HCT116 (cell line): ENCODE results near the gene CCDC89. TPM values are rescaled to one million over a fixed set of nuclear protein-coding genes. Genes with fewer than 3 reads are reported as not detected.

Source experiments
- ATAC-seq: fragments of 200-7000 bp; cut with Tn5 transposase; 2 replicates; pipeline ENCODE4 v1.9.1; 2020; ENCODE audit warnings: mild to moderate bottlenecking, moderate library complexity
- BruUV-seq: library from RNA; stranded (reverse); fragments of 400-500 nt; replicated peaks from 2 replicates; lab custom pipeline; 2021; lab: Mats Ljungman, UMichigan
- CTCF ChIA-PET: fragments of 300-600 bp; sonication (Branson Sonifier 250); formaldehyde crosslinking; loops from one replicate; lab custom pipeline; 2021; ENCODE audit warnings: antibody characterized with exemption; lab: Charles Lee
- POLR2A ChIA-PET: fragments of 300-600, 350-600 bp; sonication (Branson Sonifier 250); formaldehyde crosslinking; loops from one replicate; lab custom pipeline; 2021; ENCODE audit warnings: antibody characterized with exemption; lab: Charles Lee
- RAD21 ChIA-PET, 2 experiments: fragments of 300-600 bp; sonication (Branson Sonifier 250); formaldehyde crosslinking; loops; one replicate each; lab custom pipeline; 2023; ENCODE audit warnings: low total read pairs in 2 of 2; ENCODE audit not compliant: uncharacterized antibody in 2 of 2, unreplicated experiment in 2 of 2, low non-redundant PET in 1 of 2; lab: Charles Lee
- DNase-seq: peaks from one replicate; pipeline ENCODE4 v3.0.0-alpha.2; 2010; ENCODE audit warnings: low read depth, low spot score
- H2AFZ ChIP-seq: fragments of 200-600 bp; shearing (Covaris generic), sonication (generic); 2 replicates; pipeline ENCODE4 v1.6.1; 2017; ENCODE audit warnings: low read depth, mixed run types, mixed read lengths, antibody characterized with exemption, low read length; ENCODE audit not compliant: poor library complexity, severe bottlenecking
- H3K27ac ChIP-seq: 2 replicates; pipeline ENCODE4 v1.5.1; 2012; ENCODE audit warnings: low read depth, low read length
- H3K27me3 ChIP-seq: fragments of 200-600 bp; sonication (generic); 2 replicates; pipeline ENCODE4 v1.6.1; 2016; ENCODE audit warnings: mixed run types, low read length, mixed read lengths; ENCODE audit not compliant: insufficient read depth
- H3K36me3 ChIP-seq, 2 experiments: fragments of 200-500 bp in 1 of 2; fragments of 200-600 bp in 1 of 2; sonication (Bioruptor generic) in 1 of 2; sonication (generic) in 1 of 2; 2 replicates each; pipeline versions ENCODE4 v1.5.1 to v1.6.1; 2014 to 2016; ENCODE audit warnings: low read length in 2 of 2, inconsistent platforms in 1 of 2, mixed read lengths in 1 of 2, mixed run types in 1 of 2; ENCODE audit not compliant: insufficient read depth in 2 of 2, control insufficient read depth in 1 of 2
- H3K4me1 ChIP-seq, 2 experiments: fragments of 200-600 bp in 1 of 2; sonication (generic) in 1 of 2; 2 replicates each; pipeline versions ENCODE4 v1.5.1 to v1.6.1; 2012 to 2017; ENCODE audit warnings: low read length in 2 of 2, inconsistent platforms in 1 of 2, mild to moderate bottlenecking in 1 of 2, mixed read lengths in 1 of 2, mixed run types in 1 of 2, moderate library complexity in 1 of 2; ENCODE audit not compliant: insufficient read depth in 2 of 2, control insufficient read depth in 1 of 2
- H3K4me2 ChIP-seq: fragments of 200-600 bp; sonication (generic); 2 replicates; pipeline ENCODE4 v1.6.1; 2017; ENCODE audit warnings: mixed run types, low read length, mixed read lengths
- H3K4me3 ChIP-seq, 2 experiments: fragments of 200-600 bp in 1 of 2; sonication (generic) in 1 of 2; replicated peaks in 1 of 2; 2 replicates each; pipeline ENCODE4 v1.5.1; 2011 to 2016; ENCODE audit warnings: low read length in 2 of 2, control low read depth in 1 of 2, low read depth in 1 of 2, mild to moderate bottlenecking in 1 of 2, mixed read lengths in 1 of 2, mixed run types in 1 of 2
- H3K79me2 ChIP-seq: fragments of 200-600 bp; sonication (generic); 2 replicates; pipeline ENCODE4 v1.6.1; 2017; ENCODE audit warnings: mild to moderate bottlenecking, mixed run types, low read length, moderate library complexity, mixed read lengths; ENCODE audit not compliant: insufficient read depth
- H3K9ac ChIP-seq: fragments of 200-600 bp; sonication (generic); 2 replicates; pipeline ENCODE4 v1.6.1; 2016; ENCODE audit warnings: low read length, mixed read lengths
- H3K9me2 ChIP-seq: fragments of 200-600 bp; sonication (generic), shearing (Covaris generic); 2 replicates; pipeline ENCODE4 v1.6.1; 2017; ENCODE audit warnings: mixed run types, mild to moderate bottlenecking, moderate library complexity; ENCODE audit not compliant: insufficient read depth
- H3K9me3 ChIP-seq, 2 experiments: fragments of 200-500 bp in 1 of 2; fragments of 200-600 bp in 1 of 2; sonication (Bioruptor generic) in 1 of 2; sonication (generic) in 1 of 2; 2 replicates each; pipeline ENCODE4 v1.6.1; 2014 to 2017; ENCODE audit warnings: low read length in 2 of 2, mixed read lengths in 2 of 2, inconsistent platforms in 1 of 2, low read depth in 1 of 2, mild to moderate bottlenecking in 1 of 2, mixed run types in 1 of 2, moderate library complexity in 1 of 2; ENCODE audit not compliant: control insufficient read depth in 1 of 2, insufficient read depth in 1 of 2
- H4K20me1 ChIP-seq: fragments of 200-600 bp; sonication (generic), shearing (Covaris generic); 2 replicates; pipeline ENCODE4 v1.6.1; 2017; ENCODE audit warnings: mixed run types, mild to moderate bottlenecking, moderate library complexity; ENCODE audit not compliant: insufficient read depth
- CBX3 ChIP-seq: IDR thresholded peaks from 2 replicates; pipeline ENCODE4 v1.6.1; 2012; ENCODE audit warnings: low read depth
- EZH2 ChIP-seq: fragments of 200-600 bp; sonication (generic); IDR thresholded peaks from 2 replicates; pipeline ENCODE4 v1.6.1; 2017; ENCODE audit warnings: antibody characterized with exemption, mixed run types
- FOSL1 ChIP-seq: IDR thresholded peaks from 2 replicates; pipeline ENCODE4 v1.6.1; 2012; ENCODE audit warnings: low read depth
- POLR2A ChIP-seq: IDR thresholded peaks from 2 replicates; pipeline ENCODE4 v1.7.0; 2011; ENCODE audit warnings: borderline replicate concordance; ENCODE audit not compliant: insufficient read depth, insufficient read length; ENCODE audit errors: extremely low read depth
- RAD21 ChIP-seq: IDR thresholded peaks from 2 replicates; pipeline ENCODE4 v1.6.1; 2012; ENCODE audit warnings: low read depth, mild to moderate bottlenecking
- SP1 ChIP-seq: IDR thresholded peaks from 2 replicates; pipeline ENCODE4 v1.6.1; 2012; ENCODE audit warnings: low read depth
- SRF ChIP-seq: IDR thresholded peaks from 2 replicates; pipeline ENCODE4 v1.6.1; 2012; ENCODE audit warnings: low read depth
- YY1 ChIP-seq: IDR thresholded peaks from 2 replicates; pipeline ENCODE4 v1.6.1; 2011; ENCODE audit warnings: low read length, low read depth, moderate library complexity, mild to moderate bottlenecking; ENCODE audit not compliant: insufficient replicate concordance; ENCODE audit errors: extremely low read depth
- ZFX ChIP-seq: fragments of 450-650 bp; IDR thresholded peaks from 2 replicates; pipeline ENCODE4 v1.6.1; 2017
- ZNF274 ChIP-seq: fragments of 200-500 bp; sonication (Bioruptor generic); IDR thresholded peaks from 2 replicates; pipeline ENCODE4 v1.6.1; 2014; ENCODE audit warnings: mild to moderate bottlenecking, low read depth, low read length, inconsistent platforms
- intact Hi-C: fragments of 100-400 bp; cut with micrococcal nuclease; formaldehyde crosslinking; loops from 2 replicates; pipeline ENCODE4 v1.10.0; 2022
- total RNA-seq: library from RNA; stranded (reverse); gene quantifications from one replicate; pipeline ENCODE4 v1.2.1, GENCODE V29; 2021; ENCODE audit not compliant: unreplicated experiment
- TF ChIP-seq, protein P1 (sequence below): IDR thresholded peaks from 2 replicates; pipeline ENCODE4 v1.6.1; 2012; ENCODE audit warnings: low read depth

Gene CCDC89
- total RNA-seq, 1 experiment from 2014 or later, result 0.22 TPM

DNA sequence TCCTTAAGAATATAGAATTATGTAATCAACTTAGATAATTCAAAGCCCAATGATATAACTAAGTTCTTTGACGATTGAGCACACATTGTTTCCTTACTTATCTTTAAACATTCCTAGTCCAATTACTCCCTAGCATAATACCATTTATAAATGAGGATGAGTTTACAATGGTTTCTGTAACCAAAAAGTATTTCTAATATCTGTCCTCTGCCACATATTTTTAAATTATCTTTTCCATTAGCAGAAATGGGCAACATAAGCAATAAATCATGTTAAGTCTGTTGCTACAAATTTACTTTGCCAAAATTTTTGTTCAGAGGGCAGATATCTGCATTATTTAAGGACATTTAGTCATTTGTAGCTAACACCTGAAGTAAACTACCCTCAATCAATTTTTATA is 27.8 kb downstream of the CCDC89 start:
- Histone ChIP-seq H3K27me3 (no peaks in the 10 kb centered on the region), H3K79me2 (peaks cover 92% of the 10 kb centered on the region), H3K36me3 (peaks cover 45 to 54% of the 10 kb centered on the region in 2 experiments), H3K27ac (no peak overlapping the region), H3K9me2 (no peaks in the 10 kb centered on the region), H3K9ac (no peak overlapping the region), H3K4me2 (no peak overlapping the region), H3K4me3 (no peak overlapping the region), H3K9me3 (no peaks in the 10 kb centered on the region), H3K4me1 (peaks cover 6 to 10% of the 10 kb centered on the region in 2 experiments; a peak in 3 of 4 replicates), H4K20me1 (peaks cover 56% of the 10 kb centered on the region), H2AFZ (no peak overlapping the region)
- TF ChIP-seq YY1 (no peak), ZFX (no peak), EZH2 (no peak), SP1 (no peak), CBX3 (no peak), FOSL1 (no peak), SRF (no peak), ZNF274 (no peak), POLR2A (no peak), RAD21 (no peak)
- TF ChIP-seq, protein P1, sequence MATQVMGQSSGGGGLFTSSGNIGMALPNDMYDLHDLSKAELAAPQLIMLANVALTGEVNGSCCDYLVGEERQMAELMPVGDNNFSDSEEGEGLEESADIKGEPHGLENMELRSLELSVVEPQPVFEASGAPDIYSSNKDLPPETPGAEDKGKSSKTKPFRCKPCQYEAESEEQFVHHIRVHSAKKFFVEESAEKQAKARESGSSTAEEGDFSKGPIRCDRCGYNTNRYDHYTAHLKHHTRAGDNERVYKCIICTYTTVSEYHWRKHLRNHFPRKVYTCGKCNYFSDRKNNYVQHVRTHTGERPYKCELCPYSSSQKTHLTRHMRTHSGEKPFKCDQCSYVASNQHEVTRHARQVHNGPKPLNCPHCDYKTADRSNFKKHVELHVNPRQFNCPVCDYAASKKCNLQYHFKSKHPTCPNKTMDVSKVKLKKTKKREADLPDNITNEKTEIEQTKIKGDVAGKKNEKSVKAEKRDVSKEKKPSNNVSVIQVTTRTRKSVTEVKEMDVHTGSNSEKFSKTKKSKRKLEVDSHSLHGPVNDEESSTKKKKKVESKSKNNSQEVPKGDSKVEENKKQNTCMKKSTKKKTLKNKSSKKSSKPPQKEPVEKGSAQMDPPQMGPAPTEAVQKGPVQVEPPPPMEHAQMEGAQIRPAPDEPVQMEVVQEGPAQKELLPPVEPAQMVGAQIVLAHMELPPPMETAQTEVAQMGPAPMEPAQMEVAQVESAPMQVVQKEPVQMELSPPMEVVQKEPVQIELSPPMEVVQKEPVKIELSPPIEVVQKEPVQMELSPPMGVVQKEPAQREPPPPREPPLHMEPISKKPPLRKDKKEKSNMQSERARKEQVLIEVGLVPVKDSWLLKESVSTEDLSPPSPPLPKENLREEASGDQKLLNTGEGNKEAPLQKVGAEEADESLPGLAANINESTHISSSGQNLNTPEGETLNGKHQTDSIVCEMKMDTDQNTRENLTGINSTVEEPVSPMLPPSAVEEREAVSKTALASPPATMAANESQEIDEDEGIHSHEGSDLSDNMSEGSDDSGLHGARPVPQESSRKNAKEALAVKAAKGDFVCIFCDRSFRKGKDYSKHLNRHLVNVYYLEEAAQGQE, result no peak
- intact Hi-C loops, result no loop called here
- RAD21 ChIA-PET, result no interaction called here
- no peak for ATAC-seq
- POLR2A ChIA-PET, result interaction anchor here (2.1 kb wide), 1 partner anchor 11 kb away, joined by 9 read pairs; the partner anchor contains the start of gene TMEM126A
- CTCF ChIA-PET, result no interaction called here
- BruUV-seq, result no TSS peak
- no peak for DNase-seq
